Ishikawa (cell line): ENCODE data around the gene HHAT.

Experiments used
- CREB1 ChIP-seq: IDR thresholded peaks from 2 replicates; pipeline ENCODE4 v1.6.1; 2012; ENCODE audit warnings: low read depth
- EP300 ChIP-seq: IDR thresholded peaks from 2 replicates; pipeline ENCODE4 v1.6.1; 2012; ENCODE audit warnings: borderline replicate concordance
- FOXM1 ChIP-seq: IDR thresholded peaks from 2 replicates; pipeline ENCODE4 v1.6.1; 2012; ENCODE audit warnings: low read depth, borderline replicate concordance
- MAX ChIP-seq: IDR thresholded peaks from 2 replicates; pipeline ENCODE4 v1.6.1; 2012
- RAD21 ChIP-seq: IDR thresholded peaks from 2 replicates; pipeline ENCODE4 v1.6.1; 2012; ENCODE audit warnings: low read depth
- REST ChIP-seq: IDR thresholded peaks from 2 replicates; pipeline ENCODE4 v1.6.1; 2012; ENCODE audit warnings: low read depth, mild to moderate bottlenecking
- TAF1 ChIP-seq: IDR thresholded peaks from 2 replicates; pipeline ENCODE4 v1.6.1; 2012; ENCODE audit warnings: low read depth, mild to moderate bottlenecking
- TCF12 ChIP-seq: IDR thresholded peaks from 2 replicates; pipeline ENCODE4 v1.6.1; 2012; ENCODE audit warnings: low read depth
- USF1 ChIP-seq: IDR thresholded peaks from 2 replicates; pipeline ENCODE4 v1.6.1; 2012
- YY1 ChIP-seq: IDR thresholded peaks from 2 replicates; pipeline ENCODE4 v1.6.1; 2012; ENCODE audit warnings: low read depth

GRCh38 chr1:210293171-210293607 is 35.5 kb upstream of the HHAT start:
- no peak for TF ChIP-seq MAX
- TF ChIP-seq RAD21 = no peak
- no peak for TF ChIP-seq REST
- TF ChIP-seq USF1 = no peak
- TF ChIP-seq TAF1 = no peak
- no peak for TF ChIP-seq FOXM1
- no peak for TF ChIP-seq CREB1
- no peak for TF ChIP-seq TCF12
- no peak for TF ChIP-seq EP300
- TF ChIP-seq YY1 = no peak
